MM.1S (cell line): Measurements from ENCODE around the gene INCA1.

Source experiments
- CTCF ChIP-seq: fragments of 300-600 bp; sonication (generic); IDR thresholded peaks from 2 replicates; pipeline ENCODE4 v1.5.1; 2016; ENCODE audit warnings: antibody characterized with exemption, low read length, mixed read lengths
- EZH2phosphoT487 ChIP-seq: fragments of 300-600 bp; sonication (generic); IDR thresholded peaks from 2 replicates; pipeline ENCODE4 v1.6.1; 2018; ENCODE audit warnings: antibody characterized with exemption, low read length

- TF ChIP-seq CTCF (no peak), EZH2phosphoT487 (no peak)
Measured at GRCh38 chr17:4987767-4988567, 9.4 kb downstream of the INCA1 start.
